Skin of body (tissue), 2 donors: ENCODE results near the gene NCOA7. TPM values are rescaled to one million over a fixed set of nuclear protein-coding genes. Genes with fewer than 3 reads are reported as not detected.
A peak's percentile ranks its signal among the peaks of the same experiment; 100 is the strongest.

ENCODE experiments used
- DNase-seq: peaks from one replicate; lab custom pipeline; 2025; lab: John Stamatoyannopoulos, UW
- total RNA-seq: library from RNA; depleted of rRNA; stranded (reverse); fragments of >200 nt; gene quantifications from one replicate; pipeline ENCODE4 v1.2.3, GENCODE V29; 2014

Gene NCOA7, protein sequence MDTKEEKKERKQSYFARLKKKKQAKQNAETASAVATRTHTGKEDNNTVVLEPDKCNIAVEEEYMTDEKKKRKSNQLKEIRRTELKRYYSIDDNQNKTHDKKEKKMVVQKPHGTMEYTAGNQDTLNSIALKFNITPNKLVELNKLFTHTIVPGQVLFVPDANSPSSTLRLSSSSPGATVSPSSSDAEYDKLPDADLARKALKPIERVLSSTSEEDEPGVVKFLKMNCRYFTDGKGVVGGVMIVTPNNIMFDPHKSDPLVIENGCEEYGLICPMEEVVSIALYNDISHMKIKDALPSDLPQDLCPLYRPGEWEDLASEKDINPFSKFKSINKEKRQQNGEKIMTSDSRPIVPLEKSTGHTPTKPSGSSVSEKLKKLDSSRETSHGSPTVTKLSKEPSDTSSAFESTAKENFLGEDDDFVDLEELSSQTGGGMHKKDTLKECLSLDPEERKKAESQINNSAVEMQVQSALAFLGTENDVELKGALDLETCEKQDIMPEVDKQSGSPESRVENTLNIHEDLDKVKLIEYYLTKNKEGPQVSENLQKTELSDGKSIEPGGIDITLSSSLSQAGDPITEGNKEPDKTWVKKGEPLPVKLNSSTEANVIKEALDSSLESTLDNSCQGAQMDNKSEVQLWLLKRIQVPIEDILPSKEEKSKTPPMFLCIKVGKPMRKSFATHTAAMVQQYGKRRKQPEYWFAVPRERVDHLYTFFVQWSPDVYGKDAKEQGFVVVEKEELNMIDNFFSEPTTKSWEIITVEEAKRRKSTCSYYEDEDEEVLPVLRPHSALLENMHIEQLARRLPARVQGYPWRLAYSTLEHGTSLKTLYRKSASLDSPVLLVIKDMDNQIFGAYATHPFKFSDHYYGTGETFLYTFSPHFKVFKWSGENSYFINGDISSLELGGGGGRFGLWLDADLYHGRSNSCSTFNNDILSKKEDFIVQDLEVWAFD
- total RNA-seq, result 30.8 TPM

DNA sequence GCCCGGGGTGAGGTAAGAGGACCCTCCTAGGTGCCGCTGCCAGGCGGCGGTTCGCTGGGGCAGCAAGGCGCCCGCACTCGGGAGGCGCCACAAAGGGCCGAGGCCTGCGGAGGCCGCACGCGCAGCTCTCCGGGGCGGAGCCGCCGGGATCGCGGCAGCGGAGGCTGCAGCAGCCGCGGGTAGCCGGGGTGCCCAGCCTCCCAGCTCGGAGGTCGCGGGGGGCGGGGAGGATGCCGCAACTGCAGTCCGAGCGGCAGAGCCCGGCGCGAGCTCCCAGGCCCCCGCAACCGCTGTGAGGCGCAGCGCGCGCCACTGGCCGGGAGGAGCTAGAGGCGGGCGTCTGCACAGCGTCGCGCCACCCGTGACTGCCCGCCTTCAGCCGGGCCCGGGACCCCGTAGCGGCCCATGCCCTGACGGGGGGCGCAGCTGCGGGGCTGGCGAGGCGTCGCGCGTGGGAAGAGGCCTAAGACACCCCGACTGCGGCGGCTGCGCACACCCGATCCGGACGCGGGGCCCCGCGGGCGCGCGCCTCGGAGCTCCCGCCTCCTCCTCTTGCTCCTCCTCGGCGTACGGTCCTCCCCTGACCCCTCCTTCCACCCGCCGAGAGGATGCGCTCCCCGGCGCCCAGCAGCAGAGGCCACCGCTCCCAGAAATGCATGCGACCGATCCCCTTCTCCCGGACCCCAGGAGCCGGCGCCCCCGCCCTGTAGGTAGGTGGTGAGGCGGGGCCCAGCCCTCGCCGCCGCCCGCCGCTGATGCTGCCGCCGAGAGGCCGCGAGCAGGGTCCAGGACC lies at the start of gene NCOA7:
NCOA7 (plus strand) TSS at position 603 of the 793 bp plus-strand sequence. CDS start 24,395 bp downstream, outside the sequence.
- DNase-seq, result peak; percentile 74

DNA sequence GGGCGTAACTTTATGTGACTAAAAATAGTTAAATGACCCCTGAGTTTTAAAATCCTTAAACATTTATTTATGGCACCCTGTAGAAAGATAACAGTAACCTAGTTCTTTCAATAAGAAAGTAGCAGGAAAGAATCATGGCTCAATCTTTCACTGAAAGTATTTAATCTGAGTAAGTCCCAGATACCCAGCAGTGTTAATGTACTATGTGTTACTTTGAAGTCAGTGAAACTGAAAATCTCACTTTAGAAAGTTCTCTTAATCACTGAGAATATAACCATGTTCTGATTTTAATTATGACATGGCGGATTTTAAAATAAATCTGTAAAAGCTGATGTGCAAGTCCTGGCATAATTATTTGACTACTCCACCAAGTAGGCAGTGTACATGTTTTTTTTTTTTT lies 49.4 kb upstream of the NCOA7 start:
- DNase-seq, result no peak

DNA sequence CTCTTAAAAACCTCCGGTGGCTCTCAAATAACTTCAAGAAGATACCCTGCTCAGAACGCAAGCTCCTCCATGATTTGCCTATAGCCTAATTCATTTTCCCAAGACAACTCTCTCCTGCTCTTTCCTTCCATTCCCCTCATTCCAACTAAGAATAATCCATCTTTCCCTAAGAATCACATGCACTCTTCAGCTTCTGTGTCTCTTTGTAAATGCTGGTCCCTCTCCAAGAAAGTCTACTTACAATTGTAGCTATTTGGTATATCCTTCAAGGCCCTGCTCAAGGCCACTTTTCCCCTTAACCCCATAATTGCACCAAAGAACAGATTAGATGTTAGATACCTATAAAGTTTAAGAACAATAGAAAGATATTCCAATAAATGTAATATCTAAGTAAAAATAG lies 48.7 kb upstream of the NCOA7 start:
- no peak for DNase-seq

DNA sequence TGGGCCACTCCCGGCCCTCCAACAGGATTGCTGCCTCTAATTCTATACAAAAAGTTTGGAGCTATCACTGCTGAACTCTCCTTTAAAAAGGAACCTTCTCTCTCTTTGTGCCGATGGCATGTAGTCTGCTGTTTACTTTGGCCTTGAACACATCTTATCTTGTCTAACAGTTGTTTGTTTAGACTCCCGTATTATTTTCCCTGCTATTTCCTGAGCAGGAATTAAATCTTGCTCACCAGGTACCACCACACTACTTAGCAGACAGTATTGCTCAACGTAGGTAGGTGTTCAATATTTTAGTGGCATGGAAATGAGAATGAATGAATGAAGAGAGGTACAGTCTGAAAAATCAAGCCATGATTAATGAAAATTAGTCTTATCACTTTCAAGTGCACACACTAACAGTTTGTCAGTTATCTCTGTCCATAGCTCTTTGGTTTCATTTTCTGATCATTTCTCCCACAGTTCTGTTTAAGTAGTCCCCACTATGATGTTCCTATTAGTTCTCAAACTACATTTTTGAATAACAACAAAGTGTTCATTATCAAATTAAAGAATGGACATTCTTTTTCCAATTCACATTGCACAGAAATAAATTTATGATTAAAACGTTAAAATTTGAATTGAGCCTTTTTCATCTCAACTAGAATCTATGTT lies 48.2 kb upstream of the NCOA7 start:
- DNase-seq, result no peak

DNA sequence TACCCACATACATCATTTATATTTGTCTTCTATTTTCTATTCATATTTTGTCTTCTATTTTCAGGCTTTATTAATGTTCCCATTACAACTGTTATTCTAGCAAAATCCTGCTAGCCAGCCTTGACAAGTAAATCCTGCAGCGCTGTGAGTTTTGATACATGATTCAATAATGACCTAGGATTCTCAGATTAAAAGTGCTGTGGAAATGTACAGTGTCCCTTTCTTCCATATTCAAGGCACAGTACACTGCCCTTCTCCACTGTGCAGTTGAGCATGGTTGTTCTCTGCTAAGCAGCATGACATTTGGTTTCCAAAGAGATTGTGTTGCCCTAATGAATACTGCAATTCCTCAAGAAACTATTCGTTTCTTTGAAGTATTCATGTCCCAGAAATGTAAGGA lies 47.2 kb upstream of the NCOA7 start:
- no peak for DNase-seq

DNA sequence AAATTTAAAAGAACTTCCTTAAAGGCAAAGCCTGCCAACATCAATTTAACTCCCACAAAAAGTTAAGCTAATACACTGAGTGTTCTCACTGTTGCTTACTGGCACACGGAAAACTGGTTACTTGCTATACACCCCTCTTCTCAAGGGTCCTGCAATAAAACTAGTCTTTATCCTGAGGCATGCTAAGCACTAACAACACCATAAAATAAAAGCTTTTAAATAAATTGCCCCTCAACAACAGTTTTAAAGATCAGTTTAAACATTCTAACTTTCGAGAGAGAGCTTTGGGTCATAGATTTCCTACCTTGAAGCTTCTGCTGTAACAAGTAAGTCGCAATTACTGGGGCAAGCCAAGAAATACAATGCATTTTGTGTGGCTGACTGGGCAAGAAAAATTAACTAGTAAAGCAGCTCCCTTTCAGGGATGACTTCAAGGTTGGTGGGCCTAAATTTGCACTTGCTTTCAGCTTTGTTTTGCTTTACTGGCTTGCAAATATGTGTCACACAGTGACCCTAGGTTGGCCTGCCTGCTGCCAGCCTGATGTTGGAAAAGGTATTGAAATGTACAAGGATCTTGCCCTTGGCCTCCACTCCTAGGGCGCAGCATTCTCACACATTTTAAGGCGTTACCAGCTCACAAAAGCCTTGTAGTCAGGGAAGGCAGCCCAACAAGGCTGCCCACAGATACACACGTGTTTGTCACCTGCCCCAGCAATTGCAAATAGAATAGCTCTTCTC lies 45.3 kb upstream of the NCOA7 start:
- DNase-seq, result no peak

DNA sequence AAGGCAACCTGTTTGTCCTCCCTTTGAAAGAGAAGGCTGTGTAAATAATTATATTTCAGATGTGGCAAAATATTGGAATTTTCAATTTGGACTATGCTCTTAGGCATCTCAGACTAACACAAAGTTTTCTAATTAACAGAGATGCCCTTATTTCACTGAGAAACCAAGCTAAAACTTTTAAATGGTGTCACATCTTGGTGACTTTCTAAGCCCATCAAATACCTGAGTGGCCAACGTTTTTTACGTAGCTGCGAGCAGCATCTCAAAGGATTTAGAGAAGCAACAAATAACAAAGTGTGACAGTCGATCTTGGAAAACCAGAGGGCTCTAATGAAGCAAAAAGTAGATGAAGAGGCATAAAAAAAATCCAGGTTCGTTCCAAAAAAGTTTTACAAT lies 44.7 kb upstream of the NCOA7 start:
- no peak for DNase-seq

DNA sequence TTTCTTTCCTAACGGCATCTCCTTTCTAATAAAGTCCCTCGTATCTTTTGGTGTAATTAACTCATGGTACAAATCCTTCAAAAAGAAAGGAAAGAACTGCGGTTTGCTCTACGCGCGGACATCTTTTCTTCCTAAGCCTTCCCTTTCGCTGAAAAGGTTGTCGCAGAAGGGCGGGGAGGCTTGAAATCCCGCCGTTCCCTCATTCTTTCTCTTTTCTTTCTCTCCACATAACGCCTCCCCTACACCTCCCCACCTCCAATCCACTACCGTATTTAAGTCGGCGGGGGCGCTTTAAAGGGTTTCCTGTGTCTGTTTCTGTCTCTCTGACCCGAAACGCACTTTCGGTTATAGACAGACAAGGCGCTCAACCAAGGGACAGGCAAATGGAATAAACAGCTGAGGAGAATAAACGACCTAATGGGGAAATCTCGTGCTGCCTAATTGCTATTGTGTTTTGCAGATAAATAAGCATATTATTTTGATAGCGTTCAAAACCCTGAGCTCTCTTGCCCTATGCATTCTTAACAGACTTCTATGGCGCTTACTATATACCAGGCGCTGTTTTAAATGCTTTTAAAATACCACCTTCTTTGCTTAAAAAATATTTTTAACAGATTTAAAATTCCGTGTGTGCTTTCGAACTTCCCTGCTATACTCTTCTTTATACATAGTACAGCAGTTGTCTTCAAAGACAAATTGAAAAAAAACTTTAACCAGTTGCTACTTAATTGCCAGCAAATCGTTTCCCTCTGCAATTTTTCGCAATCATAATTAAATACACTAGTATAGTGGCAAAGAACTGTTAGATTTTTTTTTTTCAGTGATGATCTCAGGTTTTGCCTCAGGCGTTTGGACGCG lies 43.8 kb upstream of the NCOA7 start:
- DNase-seq, result peak; percentile 49

DNA sequence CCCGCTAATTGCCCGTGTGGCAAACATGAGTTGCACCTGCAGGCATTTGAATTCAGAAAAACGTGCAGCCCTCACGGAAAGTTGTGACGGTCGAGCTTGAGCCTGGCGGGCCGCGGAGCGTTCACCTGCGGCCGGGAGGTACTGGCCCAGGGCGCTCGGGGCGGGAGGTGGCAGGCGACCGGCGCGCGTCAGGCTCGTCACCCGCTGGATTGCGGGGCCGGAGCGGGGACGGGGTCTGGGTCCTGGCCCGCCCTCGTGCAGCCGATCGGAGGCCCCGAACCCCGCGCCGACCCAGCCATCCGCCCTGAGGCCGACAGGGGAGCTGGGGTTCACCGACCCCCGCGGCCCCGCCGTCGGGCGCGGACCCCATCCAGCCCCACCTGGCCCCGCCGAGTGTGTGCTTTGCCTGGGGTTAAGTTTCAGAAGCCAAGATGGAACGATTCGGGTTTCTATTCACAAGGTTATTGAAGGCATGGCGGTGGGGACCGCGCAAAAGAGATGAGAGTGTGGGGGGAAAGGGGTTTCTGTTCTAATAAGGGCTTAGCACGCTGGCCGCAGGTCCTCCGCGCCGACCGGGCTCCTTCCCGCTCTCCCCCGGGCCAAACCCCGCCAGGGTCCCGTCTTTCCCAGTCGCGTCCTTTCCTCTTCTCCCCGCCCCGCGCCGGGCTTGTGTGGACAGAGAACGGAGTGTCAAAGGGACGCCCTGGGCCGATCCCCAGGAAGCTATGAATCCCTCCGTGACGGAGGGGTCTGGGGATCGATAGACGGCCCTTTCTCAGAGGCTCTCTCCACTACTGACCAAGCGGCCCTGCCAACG lies 43.0 kb upstream of the NCOA7 start:
- DNase-seq, result no peak

DNA sequence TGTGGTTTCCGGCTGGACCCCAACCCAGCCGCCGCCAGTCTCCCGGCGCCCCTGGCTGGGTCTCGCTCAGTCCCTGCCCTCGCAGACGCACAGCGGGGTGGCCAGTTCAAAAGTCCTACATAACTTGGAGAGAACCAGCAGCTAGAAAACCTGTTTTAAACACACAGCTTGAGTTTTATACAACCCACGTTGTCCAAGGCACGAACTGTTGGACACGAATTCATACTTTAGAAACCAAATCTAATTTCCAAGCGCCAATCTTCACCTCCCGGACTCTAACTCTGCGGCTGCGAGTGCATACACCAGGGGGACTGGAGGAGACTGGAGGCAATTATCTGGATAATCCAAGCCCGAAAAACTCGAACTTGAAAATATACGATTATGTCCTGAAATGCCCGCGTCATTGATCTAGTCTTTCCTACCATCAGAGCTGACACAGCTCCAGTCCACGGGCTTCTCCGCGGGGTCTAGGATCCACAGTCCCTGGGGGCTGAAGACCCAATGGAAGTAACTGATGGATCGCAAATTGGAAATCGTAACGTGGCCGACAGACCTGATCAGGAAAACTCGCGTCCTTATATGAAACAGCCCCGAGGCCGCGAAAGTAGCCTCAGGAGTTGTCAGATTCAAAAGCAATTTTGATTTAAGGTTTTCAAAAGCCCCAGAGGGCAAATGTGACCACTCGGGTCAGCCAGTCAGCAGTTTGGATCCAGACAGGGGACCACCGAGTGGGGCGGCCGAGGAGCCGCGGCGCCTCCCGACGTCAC lies 42.2 kb upstream of the NCOA7 start:
- peak; percentile 45 for DNase-seq

DNA sequence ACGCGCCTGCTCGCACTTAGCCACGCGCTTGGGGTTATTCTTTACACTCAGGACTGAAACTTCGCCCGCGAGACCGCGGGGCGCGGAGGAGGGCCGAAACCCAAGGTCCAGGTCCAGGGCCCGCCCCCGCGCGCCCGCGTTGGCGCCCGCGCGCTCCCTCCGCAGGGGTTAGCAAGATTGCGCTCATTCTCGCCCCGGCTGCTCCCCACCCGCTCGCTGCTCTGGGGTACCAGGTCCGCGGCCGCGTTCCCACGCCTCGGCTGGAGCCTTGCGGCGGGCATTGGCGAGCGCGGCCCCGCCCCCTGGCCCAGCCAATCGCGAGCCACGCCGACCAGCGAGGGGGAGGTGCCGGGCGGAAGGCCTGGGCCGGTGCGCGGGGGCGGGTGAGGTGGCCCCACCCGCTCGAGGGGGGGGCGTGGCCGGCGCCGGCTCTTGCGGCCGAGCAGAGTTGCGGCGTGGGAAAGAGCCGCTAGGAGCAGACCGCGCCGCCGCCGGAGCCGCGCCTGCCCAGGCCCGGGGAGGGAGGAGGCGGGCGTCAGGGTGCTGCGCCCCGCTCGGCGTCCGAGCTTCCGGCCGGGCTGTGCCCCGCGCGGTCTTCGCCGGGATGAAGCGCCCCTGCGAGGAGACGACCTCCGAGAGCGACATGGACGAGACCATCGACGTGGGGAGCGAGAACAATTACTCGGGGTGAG lies 41.4 kb upstream of the NCOA7 start, which contains the start of gene HEY2:
HEY2 (plus strand) TSS at position 460 of the 692 bp plus-strand sequence; CDS start at position 605, 145 bp downstream.
- peak; percentile 77 for DNase-seq

DNA sequence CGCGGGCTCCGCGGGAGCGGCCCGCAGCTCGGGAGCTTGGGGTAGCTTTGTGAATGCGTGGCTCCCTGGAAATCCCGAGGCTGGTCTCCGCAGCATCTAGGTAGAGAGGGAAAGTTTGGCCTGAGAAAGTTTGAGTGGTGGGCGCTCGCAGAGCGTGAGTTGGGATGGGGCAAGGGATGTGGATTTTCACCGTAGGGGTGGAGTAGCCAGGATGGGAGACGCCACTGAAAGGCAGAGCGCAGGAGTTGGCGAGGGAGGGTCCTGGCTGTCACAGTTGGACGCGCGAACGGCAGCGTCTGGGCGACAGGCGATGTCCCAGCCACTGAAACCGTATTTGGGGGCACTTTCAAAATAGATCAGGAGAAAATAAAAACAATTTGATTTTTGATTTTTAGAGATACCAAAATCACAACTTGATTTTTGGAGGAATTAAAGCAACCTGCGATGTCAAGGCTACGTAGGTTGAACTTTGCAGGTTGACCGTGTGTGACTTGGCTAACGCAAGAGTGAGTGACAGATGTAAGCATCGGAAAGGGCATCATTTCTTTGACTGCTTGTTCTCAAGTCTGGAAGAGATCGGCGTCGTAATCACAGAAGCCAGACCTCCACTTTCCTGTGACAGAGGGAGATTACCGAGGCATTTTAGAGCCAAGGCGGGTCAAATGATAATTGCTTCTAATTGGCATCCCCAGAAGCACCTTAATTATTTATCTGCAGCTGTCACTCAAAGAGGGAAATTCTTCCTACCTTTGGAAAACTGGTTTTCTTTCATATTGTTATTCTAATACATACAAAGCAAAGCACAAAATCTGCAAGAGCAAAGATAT lies 40.7 kb upstream of the NCOA7 start:
- no peak for DNase-seq

DNA sequence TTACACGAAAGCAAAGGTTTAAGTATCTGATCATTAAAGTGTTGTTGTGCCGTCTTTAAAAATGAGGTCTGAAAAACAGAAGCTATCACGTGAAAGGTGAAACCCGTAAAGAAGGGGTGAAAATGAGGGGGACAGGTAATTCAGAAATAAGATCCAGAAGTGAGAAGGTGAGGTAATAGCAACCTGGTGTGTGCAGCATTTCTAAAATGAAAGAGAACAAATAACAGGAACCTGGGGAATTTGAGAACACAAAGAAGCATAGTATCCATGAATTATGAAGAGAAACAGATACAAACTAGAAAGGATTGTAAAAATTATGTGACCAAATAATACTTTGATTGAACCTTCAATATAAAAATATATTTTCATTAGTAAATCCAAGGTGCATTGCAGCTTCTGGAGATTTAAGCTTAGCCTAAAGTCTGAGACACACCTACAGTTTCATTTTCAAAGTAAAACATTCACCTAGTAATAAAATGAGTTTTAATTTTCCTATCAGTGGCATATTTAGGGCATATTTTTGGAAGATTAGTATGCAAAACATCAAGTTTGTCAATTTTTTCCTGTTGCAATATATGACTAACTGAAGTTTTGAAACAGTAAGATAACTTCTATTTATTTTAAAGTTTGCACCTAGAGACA lies 39.9 kb upstream of the NCOA7 start:
- DNase-seq, result no peak

DNA sequence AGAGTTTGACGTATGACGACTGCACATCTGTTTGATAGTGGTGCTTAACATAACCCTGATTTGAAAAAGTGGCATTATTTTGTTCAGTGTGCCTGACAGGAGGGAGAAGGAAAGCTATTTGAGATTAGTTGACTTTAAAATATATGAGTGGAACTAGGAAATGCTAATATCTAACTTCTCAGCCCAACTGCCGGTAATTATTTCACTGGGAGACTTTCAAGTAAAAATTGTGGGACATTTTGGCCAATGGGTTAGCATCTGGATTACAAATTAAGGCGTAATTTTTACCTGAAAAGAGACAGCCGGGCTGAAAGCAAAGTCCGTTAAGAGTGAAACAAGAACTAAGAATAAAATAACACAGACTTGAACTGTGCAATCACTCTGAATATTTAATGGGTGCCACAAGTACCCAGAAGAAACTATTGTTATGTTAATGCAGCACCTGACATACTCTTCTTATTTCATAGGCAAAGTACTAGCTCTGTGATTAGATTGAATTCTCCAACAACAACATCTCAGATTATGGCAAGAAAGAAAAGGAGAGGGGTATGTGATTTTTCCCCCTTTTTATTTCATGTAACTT lies 39.3 kb upstream of the NCOA7 start:
- DNase-seq, result no peak

DNA sequence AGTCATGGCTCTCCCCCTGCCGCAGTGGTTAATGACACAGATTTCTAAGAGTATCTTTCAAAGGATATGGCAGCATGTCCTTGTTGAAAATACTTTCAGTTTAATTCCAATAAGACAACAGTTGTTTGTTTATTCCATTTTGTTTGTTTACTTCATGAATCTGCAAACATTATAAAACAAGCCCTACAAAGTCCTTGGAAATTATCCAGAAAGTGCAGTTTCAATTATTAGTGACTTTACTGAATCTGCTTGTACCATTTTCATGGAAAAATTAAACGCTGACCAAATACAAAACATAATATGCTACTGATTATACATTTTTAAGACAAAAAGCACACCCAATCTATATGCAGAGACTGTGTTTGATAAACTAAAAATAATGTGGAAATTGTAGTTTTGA lies 38.0 kb upstream of the NCOA7 start:
- DNase-seq, result no peak
